Suprapubic skin (tissue), 4 donors: Measurements from ENCODE around the gene RASL10A. TPM values are rescaled to one million over a fixed set of nuclear protein-coding genes. Genes with fewer than 3 reads are reported as not detected.

Source experiments
- DNase-seq, 2 donors: peaks; one replicate each; pipeline ENCODE4 v3.0.0-alpha.2; 2019; ENCODE audit warnings: low spot score in 2 of 2
- H3K27ac ChIP-seq: fragments of 200-600 bp; sonication (generic); one replicate; pipeline ENCODE4 v1.5.1; 2019
- H3K27me3 ChIP-seq: fragments of 200-600 bp; sonication (generic); one replicate; pipeline ENCODE4 v1.5.1; 2019
- H3K36me3 ChIP-seq: fragments of 200-600 bp; sonication (generic); one replicate; pipeline ENCODE4 v1.5.1; 2019
- H3K4me1 ChIP-seq: fragments of 200-600 bp; sonication (generic); one replicate; pipeline ENCODE4 v1.5.1; 2019
- H3K4me3 ChIP-seq: fragments of 200-600 bp; sonication (generic); one replicate; pipeline ENCODE4 v1.5.1; 2019; ENCODE audit warnings: mild to moderate bottlenecking
- H3K9me3 ChIP-seq: fragments of 200-600 bp; sonication (generic); one replicate; pipeline ENCODE4 v1.5.1; 2019
- EP300 ChIP-seq: sonication (generic); formaldehyde crosslinking; IDR thresholded peaks from one replicate; pipeline ENCODE4 v1.6.1; 2017; ENCODE audit warnings: antibody characterized with exemption
- POLR2A ChIP-seq, 2 donors: fragments of 450-650 bp; IDR thresholded peaks; one replicate each; pipeline ENCODE4 v1.6.1; 2017; ENCODE audit warnings: antibody characterized with exemption in 2 of 2, mild to moderate bottlenecking in 2 of 2, moderate library complexity in 2 of 2
- POLR2AphosphoS5 ChIP-seq, 3 donors: sonication (generic); formaldehyde crosslinking; IDR thresholded peaks; one replicate each; pipeline ENCODE4 v1.6.1; 2017; ENCODE audit warnings: antibody characterized with exemption in 3 of 3
- WGBS: methylation state at CpG from one replicate; pipeline ENCODE4 v1.1.5; 2018; 5-methylcytosine and 5-hydroxymethylcytosine counted together
- total RNA-seq, 4 donors: library from RNA; depleted of rRNA; stranded (reverse); fragments of >200 nt; gene quantifications; one replicate each; pipeline ENCODE4 v1.1.0, GENCODE V29; 2016
- TF ChIP-seq, protein P1 (sequence below), 2 donors: fragments of 200-600 bp in 1 of 2; fragments of 450-650 bp in 1 of 2; sonication (generic) in 1 of 2; IDR thresholded peaks; one replicate each; pipeline ENCODE4 v1.5.1; 2016 to 2019; ENCODE audit warnings: antibody characterized with exemption in 2 of 2, mild to moderate bottlenecking in 1 of 2, moderate library complexity in 1 of 2

RASL10A gene
- total RNA-seq, 4 donors from 2014 or later: 0.34 to 1.7 (median 0.95) TPM

DNA sequence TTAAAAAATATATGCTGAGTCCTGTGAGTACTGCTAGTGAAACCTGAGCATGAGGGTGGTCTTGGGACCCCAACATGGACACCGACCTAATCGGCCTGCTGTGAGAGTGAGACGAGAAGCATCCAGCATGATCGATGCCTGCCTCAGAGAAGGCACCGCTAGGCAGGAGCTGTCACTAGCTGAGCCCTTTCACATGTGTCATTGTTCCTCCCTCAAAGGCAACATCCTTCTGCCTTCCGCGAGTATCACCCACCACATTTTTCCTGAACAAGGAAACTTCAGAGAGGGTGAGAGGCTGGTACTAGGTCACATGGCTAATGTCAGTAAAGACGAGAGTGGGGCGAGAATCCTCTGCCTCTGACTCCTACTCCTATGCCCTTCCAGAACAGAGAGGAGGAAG lies 37.3 kb upstream of the RASL10A start:
- H3K4me1 ChIP-seq: no peaks in the 10 kb centered on the region
- H3K36me3 ChIP-seq: peaks cover 96% of the 10 kb centered on the region
- no peak overlapping the region for H3K27ac ChIP-seq
- WGBS: 90% methylated on average over 9 of the region's 9 CpGs
- TF ChIP-seq POLR2AphosphoS5 (IDR thresholded peaks at IDR 0.05): no peak
- TF ChIP-seq EP300: no peak
- TF ChIP-seq, protein P1, sequence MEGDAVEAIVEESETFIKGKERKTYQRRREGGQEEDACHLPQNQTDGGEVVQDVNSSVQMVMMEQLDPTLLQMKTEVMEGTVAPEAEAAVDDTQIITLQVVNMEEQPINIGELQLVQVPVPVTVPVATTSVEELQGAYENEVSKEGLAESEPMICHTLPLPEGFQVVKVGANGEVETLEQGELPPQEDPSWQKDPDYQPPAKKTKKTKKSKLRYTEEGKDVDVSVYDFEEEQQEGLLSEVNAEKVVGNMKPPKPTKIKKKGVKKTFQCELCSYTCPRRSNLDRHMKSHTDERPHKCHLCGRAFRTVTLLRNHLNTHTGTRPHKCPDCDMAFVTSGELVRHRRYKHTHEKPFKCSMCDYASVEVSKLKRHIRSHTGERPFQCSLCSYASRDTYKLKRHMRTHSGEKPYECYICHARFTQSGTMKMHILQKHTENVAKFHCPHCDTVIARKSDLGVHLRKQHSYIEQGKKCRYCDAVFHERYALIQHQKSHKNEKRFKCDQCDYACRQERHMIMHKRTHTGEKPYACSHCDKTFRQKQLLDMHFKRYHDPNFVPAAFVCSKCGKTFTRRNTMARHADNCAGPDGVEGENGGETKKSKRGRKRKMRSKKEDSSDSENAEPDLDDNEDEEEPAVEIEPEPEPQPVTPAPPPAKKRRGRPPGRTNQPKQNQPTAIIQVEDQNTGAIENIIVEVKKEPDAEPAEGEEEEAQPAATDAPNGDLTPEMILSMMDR (IDR thresholded peaks at IDR 0.05): no peak
- TF ChIP-seq POLR2A (IDR thresholded peaks at IDR 0.05): no peak
- no peaks in the 10 kb centered on the region for H3K9me3 ChIP-seq
- no peak for DNase-seq
- no peaks in the 10 kb centered on the region for H3K27me3 ChIP-seq
- H3K4me3 ChIP-seq: no peak overlapping the region

DNA sequence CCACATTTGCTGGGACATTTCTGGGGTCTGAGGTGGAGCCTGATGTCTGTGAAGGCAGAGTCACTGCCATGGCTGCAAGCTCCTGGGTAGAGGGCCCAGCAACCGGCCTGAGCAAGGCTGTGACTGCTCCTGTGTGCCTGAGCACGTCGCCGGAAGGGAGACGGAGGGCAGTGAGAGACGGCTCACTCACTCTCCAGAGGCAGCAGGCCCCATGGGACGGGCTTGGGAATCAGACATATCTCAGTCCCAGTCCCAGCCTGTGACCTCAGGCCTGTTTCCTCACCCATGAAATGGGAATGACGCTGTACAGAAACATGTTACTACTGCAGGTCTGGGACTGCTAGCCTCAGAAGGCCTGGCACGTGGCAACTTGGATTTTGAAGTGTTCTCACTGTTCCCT lies 36.4 kb upstream of the RASL10A start:
- no peak overlapping the region for H3K4me3 ChIP-seq
- TF ChIP-seq, protein P1 (IDR thresholded peaks at IDR 0.05): no peak
- TF ChIP-seq POLR2A (IDR thresholded peaks at IDR 0.05) (no peak), POLR2AphosphoS5 (IDR thresholded peaks at IDR 0.05) (no peak), EP300 (no peak)
- no peaks in the 10 kb centered on the region for H3K27me3 ChIP-seq
- DNase-seq: no peak
- no peaks in the 10 kb centered on the region for H3K9me3 ChIP-seq
- H3K36me3 ChIP-seq: peaks cover 98% of the 10 kb centered on the region
- 88% methylated on average over 8 of the region's 9 CpGs for WGBS
- H3K4me1 ChIP-seq: peaks cover 8% of the 10 kb centered on the region
- no peak overlapping the region for H3K27ac ChIP-seq

DNA sequence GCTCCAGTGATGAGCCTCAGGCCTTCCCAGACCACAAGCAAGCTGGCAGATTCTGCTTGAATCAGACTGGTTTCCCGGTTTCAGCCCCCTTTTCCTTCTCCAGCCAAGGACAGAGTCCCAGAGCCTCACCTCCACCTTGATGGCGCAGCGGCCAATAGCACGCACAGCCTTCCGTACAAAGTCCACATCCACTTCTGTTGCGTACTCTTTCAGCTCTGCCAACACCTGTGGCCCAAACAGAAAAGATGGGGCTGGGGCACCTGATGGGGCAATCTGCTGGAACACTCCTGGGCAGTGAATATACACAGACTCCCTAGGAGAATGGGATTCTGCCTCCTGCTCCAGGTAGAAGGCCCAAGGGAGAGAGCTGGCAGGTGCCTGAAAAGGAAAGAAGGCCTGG lies 35.5 kb upstream of the RASL10A start:
- Histone ChIP-seq H3K27me3 (no peaks in the 10 kb centered on the region), H3K4me1 (peaks cover 15% of the 10 kb centered on the region), H3K4me3 (no peak overlapping the region), H3K27ac (no peak overlapping the region), H3K36me3 (peaks cover 98% of the 10 kb centered on the region), H3K9me3 (no peaks in the 10 kb centered on the region)
- 98% methylated on average over 6 of the region's 6 CpGs for WGBS
- TF ChIP-seq EP300 (no peak), POLR2A (IDR thresholded peaks at IDR 0.05) (no peak)
- no peak for DNase-seq

DNA sequence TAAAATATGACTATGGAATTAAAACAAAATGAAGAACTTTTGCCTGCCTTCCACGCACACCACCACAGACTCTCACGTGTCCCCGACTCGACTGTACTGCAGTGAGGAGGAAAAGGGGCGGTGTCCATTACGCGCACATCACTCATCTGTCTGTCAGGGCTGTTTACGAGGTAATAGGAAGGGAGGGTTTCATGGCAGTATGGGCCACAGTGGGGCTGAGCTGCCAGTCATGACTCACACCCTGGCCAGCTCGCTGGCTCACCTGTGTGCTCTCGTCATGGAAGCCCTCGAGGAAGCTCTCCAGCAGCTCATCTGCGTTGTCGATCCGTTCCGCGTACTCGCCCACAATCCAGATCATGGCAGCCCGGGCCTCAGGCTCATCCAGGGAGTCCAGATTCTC lies 33.5 kb upstream of the RASL10A start:
- peaks cover 88% of the 10 kb centered on the region for H3K36me3 ChIP-seq
- no peaks in the 10 kb centered on the region for H3K27me3 ChIP-seq
- WGBS: 87% methylated on average over 12 of the region's 18 CpGs
- no peaks in the 10 kb centered on the region for H3K9me3 ChIP-seq
- H3K27ac ChIP-seq: no peak overlapping the region
- H3K4me3 ChIP-seq: no peak overlapping the region
- TF ChIP-seq POLR2AphosphoS5 (IDR thresholded peaks at IDR 0.05) (no peak), POLR2A (IDR thresholded peaks at IDR 0.05) (no peak), EP300 (no peak)
- TF ChIP-seq, protein P1 (IDR thresholded peaks at IDR 0.05): no peak
- H3K4me1 ChIP-seq: peaks cover 16% of the 10 kb centered on the region
- no peak for DNase-seq

DNA sequence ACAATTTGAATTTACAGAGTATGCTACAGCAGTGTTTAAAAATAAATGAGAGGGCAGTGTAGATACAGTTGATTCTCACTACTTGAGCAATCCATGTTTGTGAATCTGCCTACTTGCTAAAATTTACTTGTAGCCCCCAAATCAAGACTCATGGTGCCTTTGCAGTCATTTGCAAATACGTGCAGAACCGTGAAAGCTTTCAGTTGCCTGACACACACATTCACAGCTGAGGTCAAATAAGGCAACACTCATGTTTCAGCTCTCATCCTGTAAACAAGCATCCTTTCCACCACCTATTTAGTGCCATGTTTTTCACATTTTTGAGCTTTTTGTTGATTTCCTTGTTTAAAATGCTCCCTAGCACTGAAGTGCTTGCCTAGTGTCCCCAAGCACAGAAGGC lies 32.5 kb upstream of the RASL10A start:
- TF ChIP-seq EP300: no peak
- TF ChIP-seq, protein P1 (IDR thresholded peaks at IDR 0.05): no peak
- TF ChIP-seq POLR2AphosphoS5 (IDR thresholded peaks at IDR 0.05): no peak
- TF ChIP-seq POLR2A (IDR thresholded peaks at IDR 0.05): no peak
- 74% methylated on average over 2 of the region's 2 CpGs for WGBS
- Histone ChIP-seq H3K36me3 (peaks cover 87% of the 10 kb centered on the region), H3K27me3 (no peaks in the 10 kb centered on the region), H3K4me1 (peaks cover 16% of the 10 kb centered on the region), H3K27ac (no peak overlapping the region), H3K9me3 (no peaks in the 10 kb centered on the region), H3K4me3 (no peak overlapping the region)
- no peak for DNase-seq

GRCh38 chr22:29346659-29347058 lies 31.2 kb upstream of the RASL10A start:
- H3K27ac ChIP-seq: peak overlapping the region; percentile 46
- H3K4me3 ChIP-seq: no peak overlapping the region
- TF ChIP-seq, protein P1 (IDR thresholded peaks at IDR 0.05): no peak
- no peak for TF ChIP-seq POLR2A (IDR thresholded peaks at IDR 0.05)
- no peak for TF ChIP-seq POLR2AphosphoS5 (IDR thresholded peaks at IDR 0.05)
- no peak for TF ChIP-seq EP300
- peaks cover 16% of the 10 kb centered on the region for H3K4me1 ChIP-seq
- H3K27me3 ChIP-seq: no peaks in the 10 kb centered on the region
- 36% methylated on average over 4 of the region's 4 CpGs for WGBS
- no peaks in the 10 kb centered on the region for H3K9me3 ChIP-seq
- no peak for DNase-seq
- H3K36me3 ChIP-seq: peaks cover 85% of the 10 kb centered on the region
